HepG2 (cell line): ENCODE data around the gene GRHL1. TPM values are rescaled to one million over a fixed set of nuclear protein-coding genes. Genes with fewer than 3 reads are reported as not detected.

Source experiments
- AGO1 ChIP-seq: fragments of 200-400 bp; formaldehyde crosslinking; IDR thresholded peaks from 2 replicates; pipeline ENCODE4 v1.6.1; 2017; ENCODE audit warnings: mild to moderate bottlenecking, low read depth, low read length, moderate library complexity; ENCODE audit not compliant: poor library complexity, severe bottlenecking
- CAMTA2 ChIP-seq: sonication (generic); formaldehyde crosslinking; IDR thresholded peaks from 2 replicates; pipeline ENCODE4 v1.4.0; 2020; ENCODE audit warnings: mild to moderate bottlenecking, missing genetic modification reagents, borderline replicate concordance
- CREB3 ChIP-seq: sonication (generic); formaldehyde crosslinking; IDR thresholded peaks from 2 replicates; pipeline ENCODE4 v1.5.0; 2020; ENCODE audit warnings: missing genetic modification reagents
- HHEX ChIP-seq: IDR thresholded peaks from 2 replicates; pipeline ENCODE4 v1.6.1; 2016; ENCODE audit warnings: control low read depth
- KAT7 ChIP-seq: IDR thresholded peaks from 2 replicates; pipeline ENCODE4 v1.6.1; 2018; ENCODE audit warnings: borderline replicate concordance, missing compliant biosample characterization
- PHF5A ChIP-seq: IDR thresholded peaks from one replicate; pipeline ENCODE4 v1.6.1; 2018; ENCODE audit warnings: low read depth, missing genetic modification reagents; ENCODE audit not compliant: unreplicated experiment
- REL ChIP-seq: sonication (generic); formaldehyde crosslinking; conservative IDR thresholded peaks from 2 replicates; pipeline ENCODE4 v1.8.0; 2022; ENCODE audit warnings: mild to moderate bottlenecking, missing genetic modification reagents, moderate library complexity
- ZFX ChIP-seq: sonication (generic); formaldehyde crosslinking; IDR thresholded peaks from 2 replicates; pipeline ENCODE4 v1.4.0; 2020; ENCODE audit warnings: mild to moderate bottlenecking, low read depth, missing genetic modification reagents, moderate library complexity
- ZNF142 ChIP-seq: sonication (generic); formaldehyde crosslinking; IDR thresholded peaks from 2 replicates; pipeline ENCODE4 v1.4.0; 2020; ENCODE audit warnings: missing genetic modification reagents
- ZNF501 ChIP-seq: sonication (generic); formaldehyde crosslinking; IDR thresholded peaks from 2 replicates; pipeline ENCODE4 v1.5.1; 2020; ENCODE audit warnings: mild to moderate bottlenecking, moderate library complexity, missing genetic modification reagents
- ZNF513 ChIP-seq: sonication (generic); formaldehyde crosslinking; conservative IDR thresholded peaks from 2 replicates; pipeline ENCODE4 v1.5.0; 2020; ENCODE audit warnings: missing genetic modification reagents
- ZNF549 ChIP-seq: sonication (generic); formaldehyde crosslinking; IDR thresholded peaks from 2 replicates; pipeline ENCODE4 v1.5.0; 2020; ENCODE audit warnings: missing genetic modification reagents
- ZNF710 ChIP-seq: sonication (generic); formaldehyde crosslinking; IDR thresholded peaks from 2 replicates; pipeline ENCODE4 v1.5.0; 2020; ENCODE audit warnings: mild to moderate bottlenecking, missing genetic modification reagents, borderline replicate concordance
- ZNF772 ChIP-seq: sonication (generic); formaldehyde crosslinking; IDR thresholded peaks from 2 replicates; pipeline ENCODE4 v1.5.0; 2020; ENCODE audit warnings: mild to moderate bottlenecking, missing genetic modification reagents
- ZNF879 ChIP-seq: sonication (generic); formaldehyde crosslinking; IDR thresholded peaks from 2 replicates; pipeline ENCODE4 v1.8.1; 2023; ENCODE audit warnings: missing genetic modification reagents
- ZSCAN29 ChIP-seq: sonication (generic); formaldehyde crosslinking; conservative IDR thresholded peaks from 2 replicates; pipeline ENCODE4 v1.4.0; 2020; ENCODE audit warnings: mild to moderate bottlenecking, missing genetic modification reagents
- polyA plus RNA-seq, 8 experiments: library from polyadenylated mRNA; depleted of rRNA in 3 of 8; stranded (reverse) in 7 of 8; unstranded in 1 of 8; fragments of >200 nt; fragmentation: Illumina TruSeq in 4 of 8; extraction: Trizol in 4 of 8; gene quantifications; 2 replicates each; pipeline versions ENCODE4 v1.2.1 to v1.2.3, GENCODE V29; 2011 to 2016; ENCODE audit warnings: low read depth in 4 of 8, missing spikeins in 1 of 8, mixed read lengths in 1 of 8; ENCODE audit not compliant: insufficient read depth in 1 of 8
- total RNA-seq, 5 experiments: library from RNA; depleted of rRNA; stranded (reverse); fragments of >200 nt; fragmentation: Illumina TruSeq; extraction: Trizol; gene quantifications; 2 replicates each; pipeline ENCODE4 v1.2.3, GENCODE V29; 2016; ENCODE audit warnings: low read depth in 1 of 5

GRHL1 gene
- total and polyA plus RNA-seq, 2 of the 13 experiments (the other 11 are each of a cell fraction or from before 2014, with no cell fraction given) = 9.3 to 12.0 TPM

- peak; percentile 14; the same call in 1 of the 2 replicates for TF ChIP-seq ZFX
- TF ChIP-seq ZNF513 = no peak
- TF ChIP-seq ZNF710 = 0 out of 2 replicates have a peak, but pooled peaks have one; percentile 8
- 0 out of 2 replicates have a peak, but pooled peaks have one; percentile 12 for TF ChIP-seq ZNF772 (CRISPR knock-in tag)
- peak; percentile 54; the same call in 1 of the 2 replicates for TF ChIP-seq ZNF501
- no peak for TF ChIP-seq ZSCAN29 (CRISPR knock-in tag)
- TF ChIP-seq AGO1 = no peak
- TF ChIP-seq ZNF142 = no peak
- TF ChIP-seq HHEX (CRISPR knock-in tag) = no peak
- peak; percentile 5; the same call in 1 of the 2 replicates for TF ChIP-seq KAT7 (CRISPR knock-in tag)
- no peak for TF ChIP-seq PHF5A (CRISPR knock-in tag)
- TF ChIP-seq CAMTA2 = no peak; the same call in 1 of the 2 replicates
- no peak for TF ChIP-seq CREB3 (CRISPR knock-in tag)
- TF ChIP-seq ZNF879 (CRISPR knock-in tag) = no peak
- no peak for TF ChIP-seq REL (CRISPR knock-in tag)
- no peak for TF ChIP-seq ZNF549 (CRISPR knock-in tag)
Measured at GRCh38 chr2:10043906-10044601, 92.6 kb downstream of the GRHL1 start (continued).
